GDM1 (cell line): ENCODE data around the gene BPHL.
"Not testable (repeated sequence)": the region's sequence is repeated elsewhere in the genome, so short reads cannot be mapped to it uniquely, and the experiment has no call there.

Source experiments
- DNase-seq: peaks from one replicate; lab custom pipeline; 2025; lab: John Stamatoyannopoulos, UW

The BPHL gene

DNA sequence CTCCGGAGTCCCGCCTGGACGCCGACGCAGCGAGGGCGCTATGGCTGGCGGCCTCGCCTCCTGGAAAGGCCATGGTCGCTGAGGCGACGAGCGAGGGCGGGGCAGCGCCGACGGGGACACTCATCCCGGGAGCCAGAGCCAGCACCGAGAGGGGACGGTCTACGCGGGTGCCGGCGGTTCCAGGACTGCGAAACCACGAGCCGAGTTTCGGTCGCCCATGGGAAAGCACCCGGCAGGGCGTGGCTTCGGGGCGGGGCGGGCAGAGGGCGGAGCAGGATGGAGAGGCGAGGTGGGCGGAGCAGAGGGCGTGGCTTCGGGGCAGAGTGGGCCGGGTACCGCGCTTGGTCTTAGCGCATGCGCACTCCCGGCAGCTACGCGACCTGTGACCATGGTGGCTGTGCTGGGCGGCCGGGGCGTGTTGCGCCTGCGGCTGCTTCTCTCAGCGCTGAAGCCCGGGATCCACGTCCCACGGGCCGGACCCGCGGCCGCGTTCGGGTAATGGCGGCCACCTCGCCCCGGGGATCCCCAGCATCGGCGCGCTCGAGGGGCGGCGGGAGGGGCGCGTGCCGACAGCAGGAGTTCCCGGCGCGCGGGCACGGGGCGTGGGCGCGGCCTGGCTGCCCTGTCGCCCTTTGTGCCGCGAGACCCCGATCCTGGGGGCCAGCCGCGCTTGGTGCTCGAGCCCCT is at the start of gene BPHL:
TSS of gene BPHL (plus strand) at position 359 of the 687 bp plus-strand sequence. CDS start at position 389, 30 bp downstream.
- DNase-seq: peak; percentile 91

- no peak for DNase-seq
Measured at GRCh38 chr6:3071568-3071967, 46.9 kb upstream of the BPHL start.

DNA sequence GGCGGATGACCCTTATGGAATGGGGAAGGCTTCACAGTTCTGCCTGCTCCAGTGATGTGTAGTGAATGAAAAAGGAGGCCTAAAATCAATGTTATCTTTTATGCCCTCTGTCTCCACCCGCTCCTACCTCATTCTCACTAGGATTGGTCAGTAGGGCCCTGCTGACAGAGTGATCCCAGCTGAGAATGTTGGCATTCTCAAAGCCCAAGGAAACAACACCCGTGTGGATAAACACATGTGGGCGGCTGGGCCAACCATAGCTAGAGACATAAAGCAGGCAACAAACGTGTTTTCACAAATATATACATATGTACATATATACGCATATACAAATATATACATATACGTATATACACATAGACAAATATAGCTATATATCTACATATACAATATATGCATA is 45.7 kb upstream of the BPHL start:
- DNase-seq: no peak

GRCh38 chr6:3073382-3073781 is 45.1 kb upstream of the BPHL start:
- DNase-seq: no peak

- no peak for DNase-seq
Measured at GRCh38 chr6:3075772-3076113, 42.8 kb upstream of the BPHL start.

DNA sequence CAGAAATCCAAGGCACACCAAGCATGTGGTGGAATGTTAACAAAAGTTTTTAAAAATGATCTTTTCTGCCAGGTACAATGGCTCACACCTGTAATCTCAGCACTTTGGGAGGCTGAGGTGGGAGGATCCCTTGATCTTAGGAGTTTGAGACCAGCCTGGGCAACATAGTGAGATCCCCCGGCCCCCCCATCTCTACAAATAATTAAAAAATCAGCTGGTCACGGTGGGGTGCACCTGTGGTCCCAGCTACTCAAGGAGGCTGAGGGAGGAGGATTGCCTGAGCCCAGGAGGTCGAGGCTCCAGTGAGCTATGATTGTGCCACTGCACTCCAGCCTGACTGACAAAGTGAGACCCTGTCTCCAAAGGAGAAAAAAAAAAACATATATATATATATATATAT is 42.2 kb upstream of the BPHL start:
- DNase-seq: no peak

DNA sequence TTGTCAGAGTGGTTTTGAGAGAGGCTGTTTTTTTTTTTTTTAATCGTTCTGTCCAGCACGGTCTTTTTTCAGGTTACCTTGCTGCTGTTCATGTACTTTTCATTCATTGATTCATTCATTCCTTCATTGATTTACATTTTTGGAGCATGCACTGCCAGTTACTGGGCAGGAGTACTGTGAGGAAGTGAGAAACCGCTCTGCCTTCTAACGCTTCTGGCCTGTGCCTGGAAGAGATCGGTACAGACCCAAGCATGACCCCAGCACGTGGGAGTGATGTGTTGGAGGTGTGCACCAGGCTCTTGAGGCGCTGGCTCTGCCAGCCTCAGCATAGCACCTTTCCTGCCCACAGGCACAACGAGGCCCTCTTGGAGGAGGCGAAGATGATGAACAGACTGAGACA is 41.1 kb upstream of the BPHL start:
- DNase-seq: no peak

GRCh38 chr6:3078952-3079351 is 39.6 kb upstream of the BPHL start:
- DNase-seq: not testable (repeated sequence)

DNA sequence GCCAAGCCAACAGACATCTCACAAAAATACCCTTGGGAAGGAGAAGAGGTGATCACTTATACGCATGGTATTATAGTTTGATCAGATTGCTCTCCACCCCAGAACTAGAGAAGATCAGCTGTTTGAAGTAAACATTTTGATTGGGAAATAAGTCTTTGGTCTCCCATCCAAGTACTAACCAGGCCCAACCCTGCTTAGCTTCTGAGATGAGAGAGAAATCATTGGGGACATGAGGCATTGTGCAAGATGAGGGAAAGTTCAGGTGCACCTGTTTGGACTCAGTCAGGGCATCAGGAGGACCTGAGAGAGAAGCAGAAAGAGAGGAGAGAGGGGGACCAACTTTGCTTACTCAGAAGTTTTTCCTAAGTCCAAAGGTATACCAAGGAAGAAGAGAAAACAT is 38.8 kb upstream of the BPHL start:
- no peak for DNase-seq

DNA sequence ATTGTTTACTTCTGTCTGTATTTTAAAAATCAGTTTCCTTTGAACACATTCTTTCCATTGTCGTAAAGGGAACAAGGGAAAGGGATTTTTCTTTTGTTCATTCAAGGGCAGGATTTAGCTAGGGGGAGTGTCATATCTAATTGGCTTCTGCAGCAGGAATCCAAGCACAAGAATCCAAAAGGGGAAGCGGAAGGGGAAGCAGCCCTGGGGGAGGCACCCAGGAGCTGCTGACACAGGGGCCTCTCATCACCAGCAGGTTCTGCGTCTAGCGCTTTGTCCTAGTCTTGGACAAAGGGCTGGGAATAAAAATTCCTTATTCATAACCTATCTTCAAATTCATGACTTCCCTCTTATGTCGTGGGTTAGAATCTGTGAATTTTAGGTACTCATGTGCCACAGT is 36.6 kb upstream of the BPHL start:
- DNase-seq: no peak

DNA sequence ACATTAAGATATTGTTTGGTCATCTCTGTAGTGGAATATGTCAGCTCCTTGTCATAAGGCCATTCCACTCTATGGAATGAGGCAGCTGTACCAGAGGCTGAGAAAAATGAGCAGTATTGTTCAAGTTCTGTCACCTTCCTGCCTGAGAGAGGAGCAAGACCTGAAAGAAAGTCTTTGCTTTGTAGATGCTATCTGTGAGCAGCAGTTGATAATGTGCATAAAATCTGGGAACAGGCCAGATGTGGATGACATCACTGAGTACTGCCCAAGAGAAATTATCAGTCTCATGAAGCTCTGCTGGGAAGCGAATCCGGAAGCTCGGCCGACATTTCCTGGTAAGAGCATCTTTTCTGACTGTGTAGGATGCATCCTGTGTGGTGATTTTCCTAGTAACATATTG is 33.4 kb upstream of the BPHL start:
- no peak for DNase-seq

GRCh38 chr6:3086282-3086946 is 32.1 kb upstream of the BPHL start:
- DNase-seq: no peak

- DNase-seq: no peak
Measured at GRCh38 chr6:3088446-3088845, 30.1 kb upstream of the BPHL start.

- no peak for DNase-seq
Measured at GRCh38 chr6:3088968-3089367, 29.5 kb upstream of the BPHL start.

DNA sequence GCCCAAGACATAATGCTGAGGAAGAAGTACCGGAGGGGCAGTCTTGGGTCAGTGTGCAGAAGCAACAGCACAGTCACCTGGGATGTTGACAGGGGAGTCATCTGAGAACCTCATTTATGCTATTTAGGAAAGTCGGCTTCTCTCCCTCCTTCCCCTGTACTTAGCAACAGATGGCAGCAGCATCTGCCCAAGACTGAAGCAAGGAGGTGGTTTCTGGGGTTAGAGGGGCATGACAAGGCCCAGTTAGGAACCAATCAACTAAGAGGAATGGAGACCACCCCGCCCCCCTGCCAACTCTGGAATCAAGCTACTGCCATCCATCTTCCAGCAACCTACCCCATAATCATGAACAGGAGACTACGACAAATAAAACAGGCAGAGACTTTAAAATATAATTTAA is 28.5 kb upstream of the BPHL start:
- no peak for DNase-seq

- DNase-seq: no peak
Measured at GRCh38 chr6:3094815-3095214, 23.7 kb upstream of the BPHL start.

- DNase-seq: no peak
Measured at GRCh38 chr6:3102875-3103274, 15.6 kb upstream of the BPHL start.

- no peak for DNase-seq
Measured at GRCh38 chr6:3108746-3109414, 9.6 kb upstream of the BPHL start.

GRCh38 chr6:3109761-3110160 is 8.8 kb upstream of the BPHL start:
- no peak for DNase-seq

DNA sequence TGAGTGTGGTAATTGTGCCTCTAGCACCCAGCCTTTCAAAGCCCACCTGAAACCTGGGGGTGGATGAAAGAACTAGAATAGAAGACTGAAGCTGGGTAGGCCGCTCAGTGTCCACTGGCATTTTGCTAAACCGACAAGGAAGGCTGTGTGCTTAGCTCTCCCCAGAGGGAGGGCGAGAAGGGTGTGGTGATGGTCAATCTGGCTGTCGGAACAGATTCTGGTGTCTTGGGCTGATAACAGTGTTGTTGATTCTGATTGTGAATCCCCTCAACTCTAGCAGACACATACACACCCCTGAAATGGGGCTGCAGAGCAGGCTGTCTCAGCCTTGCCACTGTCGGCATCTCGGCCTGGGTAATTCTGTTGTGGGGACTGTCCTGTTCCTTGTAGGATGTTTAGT is 4.1 kb upstream of the BPHL start:
- no peak for DNase-seq

- no peak for DNase-seq
Measured at GRCh38 chr6:3117912-3118352, 579 bp upstream of the BPHL start.

GRCh38 chr6:3119040-3119723 is 671 bp downstream of the BPHL start:
- no peak for DNase-seq

DNA sequence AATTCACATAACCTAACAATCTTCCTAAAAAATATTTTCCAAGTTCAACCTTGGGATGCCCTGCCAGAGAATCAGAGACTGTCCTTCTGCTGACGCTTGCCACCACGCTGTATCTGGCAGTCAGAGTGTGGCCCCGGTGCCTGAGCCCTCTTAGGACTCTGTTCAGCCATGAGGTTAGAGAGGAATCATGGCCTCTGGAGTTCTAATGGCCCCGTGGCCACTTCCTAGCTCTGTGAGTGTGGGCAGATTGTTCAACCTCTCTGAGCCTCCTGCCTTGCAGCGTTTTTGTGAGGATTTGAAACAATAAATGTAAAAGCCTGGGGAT is 2.2 kb downstream of the BPHL start:
- DNase-seq: no peak
